HepG2 (cell line): ENCODE results near the gene PLEKHG4B. TPM values are rescaled to one million over a fixed set of nuclear protein-coding genes. Genes with fewer than 3 reads are reported as not detected.

Experiments
- ATAC-seq: fragments of 200-7000 bp; cut with Tn5 transposase; 3 replicates; pipeline ENCODE4 v1.9.1; 2020; ENCODE audit warnings: mild to moderate bottlenecking, moderate library complexity
- BruUV-seq: library from RNA; stranded (reverse); fragments of 400-500 nt; replicated peaks from 2 replicates; lab custom pipeline; 2021; lab: Mats Ljungman, UMichigan
- CTCF ChIA-PET: fragments of 300-600 bp; formaldehyde crosslinking; extraction: SDS; loops from one replicate; lab custom pipeline; 2021; ENCODE audit warnings: low total read pairs, inconsistent platforms, low intra/inter-chr PET ratio; lab: Yijun Ruan, JAX
- POLR2A ChIA-PET: fragments of 350-600 bp; sonication (Branson Sonifier 250); formaldehyde crosslinking; loops from one replicate; lab custom pipeline; 2020; ENCODE audit warnings: antibody characterized with exemption, inconsistent platforms; lab: Yijun Ruan, JAX
- DNase-seq: peaks from one replicate; pipeline ENCODE4 v3.0.0-alpha.2; 2015; ENCODE audit warnings: low spot score
- FAIRE-seq: peaks from 3 replicates; lab custom pipeline; 2011; peaks lifted over from hg19 to GRCh38; lab: Jason Lieb, UNC
- H2AFZ ChIP-seq: one replicate; pipeline ENCODE4 v1.6.1; 2011; ENCODE audit warnings: low read length, inconsistent platforms
- H3K27ac ChIP-seq: fragments of 300-600 bp; 3 replicates; pipeline ENCODE4 v1.8.0; 2011; ENCODE audit warnings: mixed run types, mild to moderate bottlenecking, mixed read lengths, low read length, inconsistent platforms; ENCODE audit not compliant: insufficient read depth; ENCODE audit errors: extremely low read length
- H3K27me3 ChIP-seq, 2 experiments: fragments of 200-600 bp in 1 of 2; 2 replicates in 1 of 2; 3 replicates in 1 of 2; pipeline versions ENCODE4 v1.6.0 to v1.8.0; 2011; ENCODE audit warnings: low read length in 2 of 2, mild to moderate bottlenecking in 2 of 2, moderate library complexity in 2 of 2, inconsistent platforms in 1 of 2; ENCODE audit not compliant: insufficient read depth in 2 of 2, control insufficient read depth in 1 of 2
- H3K36me3 ChIP-seq, 2 experiments: fragments of 200-600 bp in 1 of 2; replicated peaks in 1 of 2; 2 replicates in 1 of 2; 3 replicates in 1 of 2; pipeline versions ENCODE4 v1.5.1 to v1.8.0; 2011; ENCODE audit warnings: low read length in 2 of 2, inconsistent platforms in 1 of 2; ENCODE audit not compliant: insufficient read depth in 2 of 2, control insufficient read depth in 1 of 2
- H3K4me1 ChIP-seq: 2 replicates; pipeline ENCODE4 v1.5.1; 2012; ENCODE audit warnings: low read length, inconsistent platforms; ENCODE audit not compliant: insufficient read depth
- H3K4me2 ChIP-seq: 2 replicates; pipeline ENCODE4 v1.6.0; 2011; ENCODE audit warnings: low read depth, low read length, inconsistent platforms
- H3K4me3 ChIP-seq, 3 experiments: fragments of 200-600 bp in 1 of 3; sonication (generic), shearing (Covaris generic) in 1 of 3; replicated peaks in 1 of 3; 2 replicates each; pipeline ENCODE4 v1.5.1; 2011 to 2016; ENCODE audit warnings: low read length in 3 of 3, inconsistent platforms in 2 of 3, low read depth in 2 of 3, mild to moderate bottlenecking in 2 of 3, control low read depth in 1 of 3, mixed read lengths in 1 of 3; ENCODE audit not compliant: insufficient read depth in 1 of 3
- H3K79me2 ChIP-seq: one replicate; pipeline ENCODE4 v1.6.1; 2011; ENCODE audit warnings: low read length, inconsistent platforms; ENCODE audit not compliant: insufficient read depth
- H3K9ac ChIP-seq: 2 replicates; pipeline ENCODE4 v1.6.0; 2011; ENCODE audit warnings: mild to moderate bottlenecking, low read depth, low read length, inconsistent platforms; ENCODE audit not compliant: insufficient read depth
- H3K9me3 ChIP-seq: 2 replicates; pipeline ENCODE4 v1.5.1; 2012; ENCODE audit warnings: mild to moderate bottlenecking, low read length
- H4K20me1 ChIP-seq: 2 replicates; pipeline ENCODE4 v1.6.0; 2011; ENCODE audit warnings: inconsistent platforms, mild to moderate bottlenecking, low read length, moderate library complexity; ENCODE audit not compliant: insufficient read depth
- ARID5B ChIP-seq: IDR thresholded peaks from 2 replicates; pipeline ENCODE4 v1.4.0; 2020; ENCODE audit warnings: mild to moderate bottlenecking, missing genetic modification reagents
- DRAP1 ChIP-seq: IDR thresholded peaks from 2 replicates; pipeline ENCODE4 v1.6.1; 2016; ENCODE audit warnings: missing genetic modification reagents, missing compliant biosample characterization
- RFX5 ChIP-seq: IDR thresholded peaks from 2 replicates; pipeline ENCODE4 v1.6.1; 2011; ENCODE audit warnings: low read depth, low read length, improper control_type of control experiment
- ZFX ChIP-seq: sonication (generic); formaldehyde crosslinking; IDR thresholded peaks from 2 replicates; pipeline ENCODE4 v1.4.0; 2020; ENCODE audit warnings: mild to moderate bottlenecking, low read depth, missing genetic modification reagents, moderate library complexity
- ZNF281 ChIP-seq: sonication (generic); formaldehyde crosslinking; IDR thresholded peaks from 2 replicates; pipeline ENCODE4 v1.4.0; 2020; ENCODE audit warnings: missing genetic modification reagents, borderline replicate concordance
- ZNF317 ChIP-seq: sonication (generic); formaldehyde crosslinking; IDR thresholded peaks from 2 replicates; pipeline ENCODE4 v1.5.0; 2020; ENCODE audit warnings: mild to moderate bottlenecking, missing genetic modification reagents
- ZNF383 ChIP-seq: sonication (generic); formaldehyde crosslinking; IDR thresholded peaks from 2 replicates; pipeline ENCODE4 v1.4.0; 2020; ENCODE audit warnings: missing genetic modification reagents, mild to moderate bottlenecking, borderline replicate concordance
- ZSCAN22 ChIP-seq: sonication (generic); formaldehyde crosslinking; IDR thresholded peaks from 2 replicates; pipeline ENCODE4 v1.4.0; 2020; ENCODE audit warnings: mild to moderate bottlenecking, missing genetic modification reagents
- WGBS: methylation state at CpG from one replicate; pipeline ENCODE4 v1.1.6; 2017; ENCODE audit warnings: low lambda C conversion rate; 5-methylcytosine and 5-hydroxymethylcytosine counted together
- in situ Hi-C: cut with HindIII; loops from 2 replicates; pipeline ENCODE4 v1.10.0; 2017; ENCODE audit warnings: low pct_unique_long_range_greater_than_20kb; ENCODE audit not compliant: extremely low pct_ligation_motif_present
- intact Hi-C: fragments of 100-400 bp; cut with micrococcal nuclease; formaldehyde crosslinking; loops from one replicate; pipeline ENCODE4 v1.10.0; 2022; ENCODE audit not compliant: unreplicated experiment
- polyA plus RNA-seq, 8 experiments: library from polyadenylated mRNA; depleted of rRNA in 3 of 8; stranded (reverse) in 7 of 8; unstranded in 1 of 8; fragments of >200 nt; fragmentation: Illumina TruSeq in 4 of 8; extraction: Trizol in 4 of 8; gene quantifications; 2 replicates each; pipeline versions ENCODE4 v1.2.1 to v1.2.3, GENCODE V29; 2011 to 2016; ENCODE audit warnings: low read depth in 4 of 8, missing spikeins in 1 of 8, mixed read lengths in 1 of 8; ENCODE audit not compliant: insufficient read depth in 1 of 8
- total RNA-seq, 5 experiments: library from RNA; depleted of rRNA; stranded (reverse); fragments of >200 nt; fragmentation: Illumina TruSeq; extraction: Trizol; gene quantifications; 2 replicates each; pipeline ENCODE4 v1.2.3, GENCODE V29; 2016; ENCODE audit warnings: low read depth in 1 of 5

PLEKHG4B gene
- total and polyA plus RNA-seq, 2 of the 13 experiments (the other 11 are each of a cell fraction or from before 2014, with no cell fraction given), result 0.09 TPM; not detected in 1

GRCh38 chr5:121432-121831, 29.5 kb downstream of the PLEKHG4B start:
- Histone ChIP-seq H3K4me2 (no peak overlapping the region), H3K79me2 (no peaks in the 10 kb centered on the region), H3K9me3 (peaks cover 17% of the 10 kb centered on the region), H3K27ac (no peak overlapping the region), H3K9ac (no peak overlapping the region), H3K4me1 (no peaks in the 10 kb centered on the region), H3K4me3 (no peak overlapping the region), H3K27me3 (no peaks in the 10 kb centered on the region; a peak in 1 of 5 replicates), H2AFZ (no peak overlapping the region), H4K20me1 (no peaks in the 10 kb centered on the region), H3K36me3 (no peaks in the 10 kb centered on the region)
- no TSS peak for BruUV-seq
- DNase-seq (no peak), ATAC-seq (no peak), FAIRE-seq (no peak)
- intact Hi-C loops (no loop called here), in situ Hi-C loops (no loop called here)
- TF ChIP-seq ARID5B (CRISPR knock-in tag) (no peak), ZNF317 (CRISPR knock-in tag) (peak; percentile 96)
- POLR2A ChIA-PET, result no interaction called here
- CTCF ChIA-PET, result no interaction called here
- 4% methylated on average over 4 of the region's 4 CpGs for WGBS

- Histone ChIP-seq H3K4me2 (no peak overlapping the region), H3K27me3 (no peaks in the 10 kb centered on the region; a peak in 1 of 5 replicates), H3K4me3 (no peak overlapping the region), H2AFZ (no peak overlapping the region), H3K9me3 (peaks cover 22% of the 10 kb centered on the region), H3K36me3 (no peaks in the 10 kb centered on the region), H3K9ac (no peak overlapping the region), H3K79me2 (no peaks in the 10 kb centered on the region), H3K27ac (no peak overlapping the region), H4K20me1 (no peaks in the 10 kb centered on the region), H3K4me1 (no peaks in the 10 kb centered on the region)
- FAIRE-seq, result no peak
- intact Hi-C loops, result no loop called here
- DNase-seq, result no peak
- CTCF ChIA-PET, result no interaction called here
- BruUV-seq, result no TSS peak
- in situ Hi-C loops, result no loop called here
- 0% methylated on average over 1 of the region's 1 CpG for WGBS
- POLR2A ChIA-PET, result no interaction called here
- TF ChIP-seq RFX5 (no peak), DRAP1 (CRISPR knock-in tag) (no peak), ZFX (CRISPR knock-in tag) (no peak), ZSCAN22 (CRISPR knock-in tag) (no peak), ZNF383 (no peak), ZNF281 (CRISPR knock-in tag) (no peak)
- no peak for ATAC-seq
Measured at GRCh38 chr5:125815-126214, 33.8 kb downstream of the PLEKHG4B start.
